ENCODE data around the gene RSRC1. TPM values are rescaled to one million over a fixed set of nuclear protein-coding genes. Genes with fewer than 3 reads are reported as not detected.
A peak's percentile ranks its signal among the peaks of the same experiment; 100 is the strongest.

Gene RSRC1
- total RNA-seq, 1 donor from 2014 or later, result 80.5 TPM

DNA sequence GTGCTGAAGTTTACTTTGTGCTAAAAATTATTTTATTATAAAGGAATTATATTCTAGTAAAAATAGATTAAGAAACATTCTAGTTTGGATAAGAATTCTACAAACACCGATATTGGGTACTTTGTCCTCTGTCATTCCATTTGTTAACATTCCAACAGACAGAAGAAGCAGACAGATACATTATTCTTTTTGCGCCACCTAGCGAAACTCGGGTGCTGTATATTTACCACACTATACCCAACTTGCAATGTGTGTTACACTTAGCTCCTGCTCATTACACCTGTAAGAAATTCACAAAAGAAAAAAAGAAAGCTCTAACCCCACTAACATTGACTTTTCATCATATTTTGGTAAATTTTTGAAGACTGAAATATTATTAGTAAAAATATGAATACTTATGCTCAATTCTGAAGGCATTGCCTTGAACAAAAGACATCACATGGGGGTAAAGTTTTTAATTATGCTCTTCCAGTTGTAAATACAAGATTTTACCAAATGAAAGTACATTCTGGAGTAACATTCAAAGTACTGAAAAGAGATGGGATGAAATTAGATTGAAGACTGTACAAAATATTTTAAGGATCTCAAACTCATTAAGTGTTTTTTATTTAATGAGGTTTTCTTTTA is 324.6 kb downstream of the RSRC1 start:
- no peak overlapping the region for H3K4me3 ChIP-seq
- H3K27ac Mint-ChIP-seq, result no peak overlapping the region
- H4K20me1 ChIP-seq (ENCODE audit: low read depth), result no peaks in the 10 kb centered on the region
- H3K27ac ChIP-seq, result no peak overlapping the region
- TF ChIP-seq EZH2phosphoT487 (IDR thresholded peaks at IDR 0.05) (no peak), EZH2 (IDR thresholded peaks at IDR 0.05) (no peak)
- TF ChIP-seq, protein P1, sequence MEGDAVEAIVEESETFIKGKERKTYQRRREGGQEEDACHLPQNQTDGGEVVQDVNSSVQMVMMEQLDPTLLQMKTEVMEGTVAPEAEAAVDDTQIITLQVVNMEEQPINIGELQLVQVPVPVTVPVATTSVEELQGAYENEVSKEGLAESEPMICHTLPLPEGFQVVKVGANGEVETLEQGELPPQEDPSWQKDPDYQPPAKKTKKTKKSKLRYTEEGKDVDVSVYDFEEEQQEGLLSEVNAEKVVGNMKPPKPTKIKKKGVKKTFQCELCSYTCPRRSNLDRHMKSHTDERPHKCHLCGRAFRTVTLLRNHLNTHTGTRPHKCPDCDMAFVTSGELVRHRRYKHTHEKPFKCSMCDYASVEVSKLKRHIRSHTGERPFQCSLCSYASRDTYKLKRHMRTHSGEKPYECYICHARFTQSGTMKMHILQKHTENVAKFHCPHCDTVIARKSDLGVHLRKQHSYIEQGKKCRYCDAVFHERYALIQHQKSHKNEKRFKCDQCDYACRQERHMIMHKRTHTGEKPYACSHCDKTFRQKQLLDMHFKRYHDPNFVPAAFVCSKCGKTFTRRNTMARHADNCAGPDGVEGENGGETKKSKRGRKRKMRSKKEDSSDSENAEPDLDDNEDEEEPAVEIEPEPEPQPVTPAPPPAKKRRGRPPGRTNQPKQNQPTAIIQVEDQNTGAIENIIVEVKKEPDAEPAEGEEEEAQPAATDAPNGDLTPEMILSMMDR (IDR thresholded peaks at IDR 0.05), result peak; percentile 85
- no peaks in the 10 kb centered on the region for H3K79me2 ChIP-seq (ENCODE audit: low read depth)
- H3K9ac ChIP-seq, result no peak overlapping the region
- H3K27me3 Mint-ChIP-seq (ENCODE audit: insufficient read depth, low read depth), result no peaks in the 10 kb centered on the region
- H3K36me3 Mint-ChIP-seq, result no peaks in the 10 kb centered on the region
- DNase-seq (ENCODE audit: low spot score), result peak; percentile 79
- H3K36me3 ChIP-seq, result no peaks in the 10 kb centered on the region
- H3K27me3 ChIP-seq, result no peaks in the 10 kb centered on the region
- H3K9me3 ChIP-seq (ENCODE audit: low read depth), result no peaks in the 10 kb centered on the region
- no peak overlapping the region for H3K4me3 Mint-ChIP-seq
- no peak overlapping the region for H3K4me2 ChIP-seq
- H2AFZ ChIP-seq (replicated peaks), result no peak overlapping the region
- no peaks in the 10 kb centered on the region for H3K9me3 Mint-ChIP-seq
- H3K4me1 ChIP-seq, result no peaks in the 10 kb centered on the region
- H3K4me1 Mint-ChIP-seq, result no peaks in the 10 kb centered on the region
- no peaks in the 10 kb centered on the region for H3F3A ChIP-seq (ENCODE audit: low read depth)

DNA sequence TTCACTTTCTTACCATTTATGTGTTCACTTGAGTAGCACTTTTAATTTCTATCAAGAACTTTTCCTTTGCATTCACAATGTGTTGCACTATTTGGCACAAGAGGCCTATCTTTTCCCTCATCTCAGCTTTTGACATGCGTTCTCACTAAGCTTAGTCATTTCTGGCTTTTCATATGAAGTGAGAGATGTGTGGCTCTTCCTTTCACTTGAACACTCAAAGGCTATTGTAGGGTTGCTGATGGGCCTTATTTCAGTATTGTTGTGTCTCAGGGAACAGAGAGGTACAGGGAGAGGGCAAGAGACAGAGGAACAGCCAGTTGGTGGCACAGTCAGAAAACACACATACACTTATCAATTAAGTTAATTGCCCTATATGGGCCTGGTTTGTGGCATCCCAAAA is 333.7 kb downstream of the RSRC1 start:
- Histone ChIP-seq H3K36me3 (no peaks in the 10 kb centered on the region), H3K9me3 (ENCODE audit: low read depth) (no peaks in the 10 kb centered on the region), H3K27ac (no peak overlapping the region), H3K4me3 (no peak overlapping the region), H3F3A (ENCODE audit: low read depth) (no peaks in the 10 kb centered on the region), H3K79me2 (ENCODE audit: low read depth) (no peaks in the 10 kb centered on the region), H3K4me1 (no peaks in the 10 kb centered on the region), H2AFZ (replicated peaks) (no peak overlapping the region), H3K4me2 (no peak overlapping the region), H3K9ac (no peak overlapping the region), H3K27me3 (no peaks in the 10 kb centered on the region), H4K20me1 (ENCODE audit: low read depth) (no peaks in the 10 kb centered on the region)
- TF ChIP-seq EZH2phosphoT487 (IDR thresholded peaks at IDR 0.05) (no peak), EZH2 (IDR thresholded peaks at IDR 0.05) (no peak)
- TF ChIP-seq, protein P1 (IDR thresholded peaks at IDR 0.05), result no peak
- Mint-ChIP-seq H3K4me1 (no peaks in the 10 kb centered on the region), H3K36me3 (no peaks in the 10 kb centered on the region), H3K27ac (no peak overlapping the region), H3K27me3 (ENCODE audit: insufficient read depth, low read depth) (no peaks in the 10 kb centered on the region), H3K9me3 (no peaks in the 10 kb centered on the region), H3K4me3 (no peak overlapping the region)
- DNase-seq (ENCODE audit: low spot score), result no peak

DNA sequence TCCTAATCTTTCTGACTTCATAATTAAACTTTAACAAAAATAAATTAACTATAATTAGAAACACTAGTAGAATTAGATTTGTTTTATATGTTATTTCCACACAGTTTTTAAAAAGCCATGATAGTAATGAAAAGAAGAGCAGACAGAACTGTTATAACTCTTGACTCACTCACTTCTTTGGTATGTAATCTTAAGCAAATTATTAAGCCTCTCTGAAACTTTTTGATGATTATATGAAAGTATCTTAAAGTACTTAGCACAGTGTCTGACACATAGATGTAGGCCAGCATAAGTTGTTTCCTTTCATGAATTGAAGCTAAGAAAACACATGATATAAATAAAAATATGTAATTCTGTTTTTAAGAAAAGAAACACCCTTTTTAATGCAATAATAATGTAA is 337.5 kb downstream of the RSRC1 start:
- Histone ChIP-seq H4K20me1 (ENCODE audit: low read depth) (no peaks in the 10 kb centered on the region), H3K36me3 (no peaks in the 10 kb centered on the region), H3K27me3 (no peaks in the 10 kb centered on the region), H3K4me2 (no peak overlapping the region), H3F3A (ENCODE audit: low read depth) (no peaks in the 10 kb centered on the region), H3K4me3 (no peak overlapping the region), H3K79me2 (ENCODE audit: low read depth) (no peaks in the 10 kb centered on the region), H3K9me3 (ENCODE audit: low read depth) (no peaks in the 10 kb centered on the region), H3K9ac (no peak overlapping the region), H2AFZ (replicated peaks) (no peak overlapping the region), H3K4me1 (no peaks in the 10 kb centered on the region), H3K27ac (no peak overlapping the region)
- Mint-ChIP-seq H3K4me3 (no peak overlapping the region), H3K27ac (no peak overlapping the region), H3K4me1 (no peaks in the 10 kb centered on the region), H3K9me3 (no peaks in the 10 kb centered on the region), H3K36me3 (no peaks in the 10 kb centered on the region), H3K27me3 (ENCODE audit: insufficient read depth, low read depth) (no peaks in the 10 kb centered on the region)
- TF ChIP-seq EZH2phosphoT487 (IDR thresholded peaks at IDR 0.05), result no peak
- TF ChIP-seq EZH2 (IDR thresholded peaks at IDR 0.05), result no peak
- TF ChIP-seq, protein P1 (IDR thresholded peaks at IDR 0.05), result no peak
- DNase-seq (ENCODE audit: low spot score), result no peak

Data from neural progenitor cell (in vitro differentiated cells).